NCI-H146 treated with DMSO at 0.1 percent for 48 hours (cell line): ENCODE measurements around the gene FITM1.

Experiments
- DNase-seq: peaks from one replicate; lab custom pipeline; 2025; ENCODE audit not compliant: unreplicated experiment; lab: John Stamatoyannopoulos, UW

Gene FITM1

GRCh38 chr14:24130380-24130716 is at the start of gene FITM1:
TSS of gene FITM1 (plus strand) at chr14:24130659. CDS start at chr14:24131564, 905 bp downstream.
- no peak for DNase-seq

- DNase-seq: peak; percentile 57
Observed at GRCh38 chr14:24080888-24081738, 49.3 kb upstream of the FITM1 start.

GRCh38 chr14:24081739-24082211 is 48.7 kb upstream of the FITM1 start:
- no peak for DNase-seq

- DNase-seq: no peak
Observed at GRCh38 chr14:24082411-24083080, 47.9 kb upstream of the FITM1 start.

- DNase-seq: no peak
Observed at GRCh38 chr14:24083462-24083861, 47.0 kb upstream of the FITM1 start.

GRCh38 chr14:24084440-24084839 is 46.0 kb upstream of the FITM1 start:
- no peak for DNase-seq

- DNase-seq: no peak
Observed at GRCh38 chr14:24085215-24085614, 45.2 kb upstream of the FITM1 start.

GRCh38 chr14:24086193-24086955 is 44.1 kb upstream of the FITM1 start:
- DNase-seq: no peak

GRCh38 chr14:24087004-24087403 is 43.5 kb upstream of the FITM1 start:
- DNase-seq: no peak

GRCh38 chr14:24088095-24088494 is 42.4 kb upstream of the FITM1 start:
- no peak for DNase-seq

- no peak for DNase-seq
Observed at GRCh38 chr14:24089890-24090289, 40.6 kb upstream of the FITM1 start.

GRCh38 chr14:24092110-24092504 is 38.4 kb upstream of the FITM1 start:
- DNase-seq: no peak

- DNase-seq: no peak
Observed at GRCh38 chr14:24092505-24093206, 37.8 kb upstream of the FITM1 start.

GRCh38 chr14:24093207-24093900 is 37.1 kb upstream of the FITM1 start:
- DNase-seq: no peak

GRCh38 chr14:24093901-24094840 is 36.3 kb upstream of the FITM1 start, which contains the start of gene PCK2:
TSS of gene PCK2 (plus strand) at chr14:24094311. CDS start at chr14:24094406, 95 bp downstream.
- peak; percentile 79 for DNase-seq

GRCh38 chr14:24094841-24095270 is 35.6 kb upstream of the FITM1 start:
- DNase-seq: no peak

GRCh38 chr14:24095271-24096068 is 35.0 kb upstream of the FITM1 start:
- DNase-seq: peak; percentile 42

GRCh38 chr14:24096545-24097181 is 33.8 kb upstream of the FITM1 start:
- no peak for DNase-seq
